ENCODE data around the gene ZBTB46. TPM values are rescaled to one million over a fixed set of nuclear protein-coding genes. Genes with fewer than 3 reads are reported as not detected.

The ZBTB46 gene
- total RNA-seq, 1 donor from 2014 or later: 52.2 TPM

DNA sequence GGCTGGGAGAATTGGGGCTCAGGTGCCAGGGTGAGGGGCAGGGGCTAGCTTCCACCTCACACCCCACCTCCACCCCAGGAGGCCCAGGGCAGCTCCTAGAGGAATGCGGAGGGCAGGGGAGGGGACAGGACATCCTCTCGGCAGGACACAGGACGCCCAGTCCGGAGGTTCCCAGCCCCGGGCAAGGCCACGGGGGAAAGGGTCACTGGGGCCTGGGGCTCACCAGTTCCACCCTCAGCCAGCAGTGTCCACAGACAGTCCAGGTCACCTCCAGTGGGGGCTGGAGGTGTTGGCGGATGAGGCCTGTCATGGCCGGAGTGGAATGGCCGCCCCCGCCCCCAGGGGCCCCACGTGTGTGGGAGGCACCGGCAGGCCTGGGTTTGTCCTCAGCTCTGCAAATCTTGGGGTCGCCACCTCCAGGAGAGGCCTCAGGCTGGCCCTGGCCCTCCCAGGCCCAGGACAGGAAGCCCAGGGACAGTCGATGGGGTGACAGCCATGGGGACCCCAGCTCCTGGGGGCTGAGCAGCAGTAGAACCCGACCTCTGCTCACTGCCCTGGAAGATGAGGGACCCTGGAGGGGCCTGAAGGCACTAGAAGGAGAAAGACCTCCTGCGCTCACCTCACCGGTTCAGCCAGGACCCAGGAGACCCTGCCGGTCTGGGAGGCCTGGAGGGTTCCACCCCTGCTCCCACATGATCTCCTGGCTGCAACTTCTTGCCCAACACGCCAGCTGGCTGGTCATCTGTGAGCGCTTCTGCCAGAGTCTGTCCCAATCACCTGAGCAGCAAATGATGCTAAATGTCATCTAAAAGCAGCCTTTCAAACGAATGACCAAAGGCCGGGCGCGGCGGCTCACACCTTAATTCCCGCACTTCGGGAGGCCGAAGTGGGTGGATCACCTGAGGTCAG, 17.2 kb upstream of the ZBTB46 start:
- H3K9me3 ChIP-seq (ENCODE audit: control insufficient read depth in 3 of 3, low read length in 3 of 3): no peaks in the 10 kb centered on the region
- peak overlapping the region; percentile 85 for H3K27ac ChIP-seq (ENCODE audit: low read depth, low read length)
- H3K27me3 ChIP-seq (ENCODE audit: control insufficient read depth in 3 of 3, insufficient read depth in 3 of 3, low read length in 3 of 3): peaks cover 4 to 9% (median 7%) of the 10 kb centered on the region in 3 donors
- H3K36me3 ChIP-seq (ENCODE audit: control insufficient read depth in 3 of 3, insufficient read depth in 3 of 3, low read length in 3 of 3): no peaks in the 10 kb centered on the region
- H3K9ac ChIP-seq (ENCODE audit: low read depth in 1 of 3, low read length in 3 of 3): peak overlapping the region in 2 of 3 donors; percentile 72 to 85
- H3K4me1 ChIP-seq (ENCODE audit: control insufficient read depth in 3 of 3, insufficient read depth in 3 of 3, low read length in 3 of 3): peaks cover 17 to 36% (median 32%) of the 10 kb centered on the region in 3 donors
- H3K4me3 ChIP-seq (ENCODE audit: low read length in 3 of 3): peak overlapping the region in 2 of 3 donors; percentile 40 to 69

- Histone ChIP-seq H3K27me3 (ENCODE audit: control insufficient read depth in 3 of 3, insufficient read depth in 3 of 3, low read length in 3 of 3) (peaks cover 4 to 9% (median 7%) of the 10 kb centered on the region in 3 donors), H3K27ac (ENCODE audit: low read depth, low read length) (peak overlapping the region; percentile 85), H3K9ac (ENCODE audit: low read depth in 1 of 3, low read length in 3 of 3) (peak overlapping the region in 2 of 3 donors; percentile 72 to 85), H3K4me1 (ENCODE audit: control insufficient read depth in 3 of 3, insufficient read depth in 3 of 3, low read length in 3 of 3) (peaks cover 17 to 36% (median 32%) of the 10 kb centered on the region in 3 donors), H3K4me3 (ENCODE audit: low read length in 3 of 3) (peak overlapping the region; percentile 38 to 69 (median 63)), H3K36me3 (ENCODE audit: control insufficient read depth in 3 of 3, insufficient read depth in 3 of 3, low read length in 3 of 3) (no peaks in the 10 kb centered on the region), H3K9me3 (ENCODE audit: control insufficient read depth in 3 of 3, low read length in 3 of 3) (no peaks in the 10 kb centered on the region)
Measured at GRCh38 chr20:63847237-63848002, 16.4 kb upstream of the ZBTB46 start.

DNA sequence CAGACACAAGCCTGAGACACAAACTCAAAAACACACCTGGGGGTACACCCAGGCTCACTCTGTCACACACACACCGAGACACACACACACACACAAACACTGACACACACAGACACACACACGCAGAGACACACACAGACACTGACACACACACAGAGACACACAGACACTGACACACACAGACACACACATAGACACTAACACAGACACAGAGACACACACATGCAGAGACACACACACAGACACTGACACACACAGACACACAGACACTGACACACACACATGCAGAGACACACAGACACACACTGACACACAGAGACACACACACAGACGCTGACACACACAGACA, 15.8 kb upstream of the ZBTB46 start:
- peaks cover 4 to 9% (median 7%) of the 10 kb centered on the region in 3 donors for H3K27me3 ChIP-seq (ENCODE audit: control insufficient read depth in 3 of 3, insufficient read depth in 3 of 3, low read length in 3 of 3)
- H3K9me3 ChIP-seq (ENCODE audit: control insufficient read depth in 3 of 3, low read length in 3 of 3): no peaks in the 10 kb centered on the region
- peak overlapping the region; percentile 85 for H3K27ac ChIP-seq (ENCODE audit: low read depth, low read length)
- H3K4me1 ChIP-seq (ENCODE audit: control insufficient read depth in 3 of 3, insufficient read depth in 3 of 3, low read length in 3 of 3): peaks cover 17 to 36% (median 32%) of the 10 kb centered on the region in 3 donors
- H3K36me3 ChIP-seq (ENCODE audit: control insufficient read depth in 3 of 3, insufficient read depth in 3 of 3, low read length in 3 of 3): no peaks in the 10 kb centered on the region
- peak overlapping the region; percentile 38 to 69 (median 63) for H3K4me3 ChIP-seq (ENCODE audit: low read length in 3 of 3)
- peak overlapping the region in 2 of 3 donors; percentile 38 to 85 for H3K9ac ChIP-seq (ENCODE audit: low read depth in 1 of 3, low read length in 3 of 3)

GRCh38 chr20:63846128-63846771, 15.2 kb upstream of the ZBTB46 start:
- peak overlapping the region in 2 of 3 donors; percentile 38 to 85 for H3K9ac ChIP-seq (ENCODE audit: low read depth in 1 of 3, low read length in 3 of 3)
- peak overlapping the region in 2 of 3 donors; percentile 63 to 69 for H3K4me3 ChIP-seq (ENCODE audit: low read length in 3 of 3)
- no peaks in the 10 kb centered on the region for H3K9me3 ChIP-seq (ENCODE audit: control insufficient read depth in 3 of 3, low read length in 3 of 3)
- H3K36me3 ChIP-seq (ENCODE audit: control insufficient read depth in 3 of 3, insufficient read depth in 3 of 3, low read length in 3 of 3): no peaks in the 10 kb centered on the region
- H3K27ac ChIP-seq (ENCODE audit: low read depth, low read length): peak overlapping the region; percentile 85
- H3K4me1 ChIP-seq (ENCODE audit: control insufficient read depth in 3 of 3, insufficient read depth in 3 of 3, low read length in 3 of 3): peaks cover 17 to 36% (median 32%) of the 10 kb centered on the region in 3 donors
- H3K27me3 ChIP-seq (ENCODE audit: control insufficient read depth in 3 of 3, insufficient read depth in 3 of 3, low read length in 3 of 3): peaks cover 4 to 9% (median 7%) of the 10 kb centered on the region in 3 donors

GRCh38 chr20:63844511-63844991, 13.5 kb upstream of the ZBTB46 start:
- Histone ChIP-seq H3K9ac (ENCODE audit: low read depth in 1 of 3, low read length in 3 of 3) (no peak overlapping the region), H3K36me3 (ENCODE audit: control insufficient read depth in 3 of 3, insufficient read depth in 3 of 3, low read length in 3 of 3) (no peaks in the 10 kb centered on the region), H3K4me3 (ENCODE audit: low read length in 3 of 3) (no peak overlapping the region), H3K4me1 (ENCODE audit: control insufficient read depth in 3 of 3, insufficient read depth in 3 of 3, low read length in 3 of 3) (peaks cover 17 to 36% (median 32%) of the 10 kb centered on the region in 3 donors), H3K27ac (ENCODE audit: low read depth, low read length) (no peak overlapping the region), H3K9me3 (ENCODE audit: control insufficient read depth in 3 of 3, low read length in 3 of 3) (no peaks in the 10 kb centered on the region), H3K27me3 (ENCODE audit: control insufficient read depth in 3 of 3, insufficient read depth in 3 of 3, low read length in 3 of 3) (peaks cover 4 to 9% (median 7%) of the 10 kb centered on the region in 3 donors)

DNA sequence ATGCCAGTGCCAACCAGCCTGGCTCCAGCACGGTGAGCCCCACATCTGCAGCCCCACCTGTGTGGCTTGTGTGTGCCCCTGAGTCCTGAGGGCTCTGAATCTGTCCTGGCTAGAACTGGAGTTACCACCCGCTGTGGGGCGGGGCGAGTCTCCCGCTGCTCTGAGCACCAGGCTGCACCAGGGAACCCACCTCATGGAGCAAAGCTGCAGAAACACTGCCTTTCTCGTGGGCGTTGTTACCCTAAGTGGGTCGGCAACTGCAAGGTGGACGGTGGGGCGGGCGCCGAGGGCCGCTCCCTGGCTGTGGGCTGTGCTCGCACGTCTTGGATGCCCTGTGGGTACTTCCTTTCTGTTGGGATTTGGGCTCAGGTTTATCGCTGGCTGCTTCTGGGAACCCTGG, 12.7 kb upstream of the ZBTB46 start:
- no peaks in the 10 kb centered on the region for H3K9me3 ChIP-seq (ENCODE audit: control insufficient read depth in 3 of 3, low read length in 3 of 3)
- no peak overlapping the region for H3K9ac ChIP-seq (ENCODE audit: low read depth in 1 of 3, low read length in 3 of 3)
- H3K27ac ChIP-seq (ENCODE audit: low read depth, low read length): no peak overlapping the region
- H3K36me3 ChIP-seq (ENCODE audit: control insufficient read depth in 3 of 3, insufficient read depth in 3 of 3, low read length in 3 of 3): no peaks in the 10 kb centered on the region
- peaks cover 4 to 9% (median 7%) of the 10 kb centered on the region in 3 donors for H3K27me3 ChIP-seq (ENCODE audit: control insufficient read depth in 3 of 3, insufficient read depth in 3 of 3, low read length in 3 of 3)
- H3K4me1 ChIP-seq (ENCODE audit: control insufficient read depth in 3 of 3, insufficient read depth in 3 of 3, low read length in 3 of 3): peaks cover 17 to 33% (median 32%) of the 10 kb centered on the region in 3 donors
- no peak overlapping the region for H3K4me3 ChIP-seq (ENCODE audit: low read length in 3 of 3)

DNA sequence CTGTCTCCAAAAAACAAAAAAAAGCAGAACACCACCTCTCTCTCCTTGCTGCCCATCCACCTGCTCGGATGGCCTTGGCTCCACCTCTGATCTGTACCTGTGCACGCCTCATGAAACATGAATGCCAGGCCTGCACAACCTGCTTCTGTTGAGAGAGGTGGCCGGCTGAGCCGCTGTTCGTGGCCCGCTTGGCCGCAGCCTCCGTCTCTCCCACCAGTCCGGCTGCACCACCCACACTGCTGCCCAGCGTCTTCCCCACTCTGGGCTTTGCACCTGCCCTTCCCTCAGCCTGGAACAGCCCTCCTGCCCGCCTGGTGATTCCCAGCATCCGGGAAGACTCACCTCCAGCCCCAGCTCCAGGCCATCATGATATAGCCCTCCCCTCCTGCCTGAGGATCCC, 12.2 kb upstream of the ZBTB46 start:
- Histone ChIP-seq H3K4me3 (ENCODE audit: low read length in 3 of 3) (no peak overlapping the region), H3K4me1 (ENCODE audit: control insufficient read depth in 3 of 3, insufficient read depth in 3 of 3, low read length in 3 of 3) (peaks cover 17 to 29% (median 28%) of the 10 kb centered on the region in 3 donors), H3K36me3 (ENCODE audit: control insufficient read depth in 3 of 3, insufficient read depth in 3 of 3, low read length in 3 of 3) (no peaks in the 10 kb centered on the region), H3K9ac (ENCODE audit: low read depth in 1 of 3, low read length in 3 of 3) (no peak overlapping the region), H3K9me3 (ENCODE audit: control insufficient read depth in 3 of 3, low read length in 3 of 3) (no peaks in the 10 kb centered on the region), H3K27me3 (ENCODE audit: control insufficient read depth in 3 of 3, insufficient read depth in 3 of 3, low read length in 3 of 3) (peaks cover 4 to 9% (median 7%) of the 10 kb centered on the region in 3 donors), H3K27ac (ENCODE audit: low read depth, low read length) (no peak overlapping the region)

- Histone ChIP-seq H3K4me1 (ENCODE audit: control insufficient read depth in 3 of 3, insufficient read depth in 3 of 3, low read length in 3 of 3) (peaks cover 13 to 21% (median 21%) of the 10 kb centered on the region in 3 donors), H3K36me3 (ENCODE audit: control insufficient read depth in 3 of 3, insufficient read depth in 3 of 3, low read length in 3 of 3) (no peaks in the 10 kb centered on the region), H3K9me3 (ENCODE audit: control insufficient read depth in 3 of 3, low read length in 3 of 3) (no peaks in the 10 kb centered on the region), H3K27ac (ENCODE audit: low read depth, low read length) (no peak overlapping the region), H3K4me3 (ENCODE audit: low read length in 3 of 3) (no peak overlapping the region), H3K27me3 (ENCODE audit: control insufficient read depth in 3 of 3, insufficient read depth in 3 of 3, low read length in 3 of 3) (peaks cover 4 to 8% (median 7%) of the 10 kb centered on the region in 3 donors), H3K9ac (ENCODE audit: low read depth in 1 of 3, low read length in 3 of 3) (no peak overlapping the region)
Measured at GRCh38 chr20:63842258-63842657, 11.2 kb upstream of the ZBTB46 start.

DNA sequence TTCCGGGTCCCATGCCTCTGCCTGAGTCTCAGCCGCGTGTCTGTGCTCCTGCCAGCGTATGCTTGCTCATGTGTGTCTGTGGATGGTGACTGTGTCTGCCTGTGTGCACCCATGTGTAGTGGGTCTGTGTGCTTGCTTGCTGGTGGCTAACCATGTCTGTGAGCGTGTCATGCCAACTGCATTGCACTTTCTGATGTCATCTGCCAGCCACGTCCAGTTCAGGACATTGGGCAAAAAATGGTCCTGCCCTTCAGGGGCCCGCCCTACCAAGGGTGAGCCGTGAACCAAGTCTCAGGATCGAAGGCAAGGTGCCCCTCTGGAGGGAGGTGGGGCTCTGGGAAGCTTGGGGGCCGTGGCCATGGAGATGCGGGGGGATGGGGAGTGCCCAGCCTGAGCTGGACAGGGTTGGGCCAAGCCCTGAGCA, 9.4 kb upstream of the ZBTB46 start:
- Histone ChIP-seq H3K36me3 (ENCODE audit: control insufficient read depth in 3 of 3, insufficient read depth in 3 of 3, low read length in 3 of 3) (no peaks in the 10 kb centered on the region), H3K9ac (ENCODE audit: low read depth in 1 of 3, low read length in 3 of 3) (no peak overlapping the region), H3K27me3 (ENCODE audit: control insufficient read depth in 3 of 3, insufficient read depth in 3 of 3, low read length in 3 of 3) (peaks cover 4 to 7% (median 4%) of the 10 kb centered on the region in 3 donors), H3K27ac (ENCODE audit: low read depth, low read length) (no peak overlapping the region), H3K9me3 (ENCODE audit: control insufficient read depth in 3 of 3, low read length in 3 of 3) (no peaks in the 10 kb centered on the region), H3K4me1 (ENCODE audit: control insufficient read depth in 3 of 3, insufficient read depth in 3 of 3, low read length in 3 of 3) (peaks cover 0 to 9% (median 9%) of the 10 kb centered on the region in 3 donors), H3K4me3 (ENCODE audit: low read length in 3 of 3) (no peak overlapping the region)
